Activated naive CD8-positive, alpha-beta T cell (primary cell): Measurements from ENCODE around the gene TRAPPC8.

Source experiments
- H3K27ac Mint-ChIP-seq: one replicate; pipeline ENCODE4 v1.8.0; 2021; ENCODE audit warnings: mixed read lengths
- H3K27me3 Mint-ChIP-seq: one replicate; pipeline ENCODE4 v1.8.0; 2021; ENCODE audit warnings: mixed read lengths
- H3K36me3 Mint-ChIP-seq: one replicate; pipeline ENCODE4 v1.8.0; 2021; ENCODE audit warnings: mixed read lengths
- H3K4me1 Mint-ChIP-seq: one replicate; pipeline ENCODE4 v1.8.0; 2021; ENCODE audit warnings: low read depth, mixed read lengths
- H3K4me3 Mint-ChIP-seq: one replicate; pipeline ENCODE4 v1.8.0; 2021; ENCODE audit warnings: mild to moderate bottlenecking, mixed read lengths
- H3K9me3 Mint-ChIP-seq: one replicate; pipeline ENCODE4 v1.8.0; 2021; ENCODE audit warnings: low read depth, mixed read lengths

Gene TRAPPC8, protein sequence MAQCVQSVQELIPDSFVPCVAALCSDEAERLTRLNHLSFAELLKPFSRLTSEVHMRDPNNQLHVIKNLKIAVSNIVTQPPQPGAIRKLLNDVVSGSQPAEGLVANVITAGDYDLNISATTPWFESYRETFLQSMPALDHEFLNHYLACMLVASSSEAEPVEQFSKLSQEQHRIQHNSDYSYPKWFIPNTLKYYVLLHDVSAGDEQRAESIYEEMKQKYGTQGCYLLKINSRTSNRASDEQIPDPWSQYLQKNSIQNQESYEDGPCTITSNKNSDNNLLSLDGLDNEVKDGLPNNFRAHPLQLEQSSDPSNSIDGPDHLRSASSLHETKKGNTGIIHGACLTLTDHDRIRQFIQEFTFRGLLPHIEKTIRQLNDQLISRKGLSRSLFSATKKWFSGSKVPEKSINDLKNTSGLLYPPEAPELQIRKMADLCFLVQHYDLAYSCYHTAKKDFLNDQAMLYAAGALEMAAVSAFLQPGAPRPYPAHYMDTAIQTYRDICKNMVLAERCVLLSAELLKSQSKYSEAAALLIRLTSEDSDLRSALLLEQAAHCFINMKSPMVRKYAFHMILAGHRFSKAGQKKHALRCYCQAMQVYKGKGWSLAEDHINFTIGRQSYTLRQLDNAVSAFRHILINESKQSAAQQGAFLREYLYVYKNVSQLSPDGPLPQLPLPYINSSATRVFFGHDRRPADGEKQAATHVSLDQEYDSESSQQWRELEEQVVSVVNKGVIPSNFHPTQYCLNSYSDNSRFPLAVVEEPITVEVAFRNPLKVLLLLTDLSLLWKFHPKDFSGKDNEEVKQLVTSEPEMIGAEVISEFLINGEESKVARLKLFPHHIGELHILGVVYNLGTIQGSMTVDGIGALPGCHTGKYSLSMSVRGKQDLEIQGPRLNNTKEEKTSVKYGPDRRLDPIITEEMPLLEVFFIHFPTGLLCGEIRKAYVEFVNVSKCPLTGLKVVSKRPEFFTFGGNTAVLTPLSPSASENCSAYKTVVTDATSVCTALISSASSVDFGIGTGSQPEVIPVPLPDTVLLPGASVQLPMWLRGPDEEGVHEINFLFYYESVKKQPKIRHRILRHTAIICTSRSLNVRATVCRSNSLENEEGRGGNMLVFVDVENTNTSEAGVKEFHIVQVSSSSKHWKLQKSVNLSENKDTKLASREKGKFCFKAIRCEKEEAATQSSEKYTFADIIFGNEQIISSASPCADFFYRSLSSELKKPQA (N-terminal part only)

DNA sequence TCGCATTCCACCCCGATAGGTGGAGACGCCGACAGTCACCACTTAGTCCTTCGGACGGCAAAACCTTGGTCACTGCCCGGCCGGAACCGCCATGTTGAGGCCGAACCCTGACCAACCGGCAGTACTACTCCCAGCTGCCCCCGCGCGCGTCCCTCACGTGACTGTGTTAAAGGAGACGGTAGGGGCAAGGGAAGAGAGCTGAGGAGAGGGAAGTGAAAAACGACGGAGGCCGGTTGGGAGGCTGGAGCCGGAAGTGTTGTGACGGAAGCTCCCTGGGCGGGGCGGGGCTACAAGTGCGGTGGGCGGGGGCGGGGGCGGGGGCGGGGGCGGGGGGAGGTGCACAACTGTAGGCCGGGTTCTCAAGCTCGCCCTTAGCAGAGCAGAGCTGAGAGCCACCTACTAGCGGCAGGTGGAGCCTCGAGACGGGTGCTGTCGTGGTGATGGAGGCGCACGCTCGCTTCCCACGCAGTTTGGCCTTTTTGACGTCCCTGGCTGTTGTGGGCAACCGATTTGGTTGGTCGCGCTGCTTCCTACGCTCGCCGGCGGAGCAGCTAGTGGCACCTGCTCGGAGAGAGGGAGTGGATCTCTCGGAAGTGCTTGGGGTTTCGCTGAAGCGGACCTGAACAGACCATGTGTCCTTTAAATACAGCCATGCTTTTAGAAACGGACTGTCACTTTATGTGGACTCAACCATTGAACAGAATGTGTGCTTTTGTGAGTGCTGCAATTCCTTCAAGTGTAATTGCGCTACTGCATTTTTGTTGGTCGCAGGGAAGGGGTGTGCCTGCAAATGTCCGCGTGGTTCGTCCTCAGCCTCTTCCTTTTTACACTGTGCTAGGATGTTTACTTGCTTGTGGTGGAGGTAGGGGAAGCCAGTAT is at the start of gene TRAPPC8:
Gene TRAPPC8 (minus strand): TSS at position 130 of the 879 bp plus-strand sequence. CDS start 364 bp downstream, outside the sequence.
- Mint-ChIP-seq H3K27ac (peak within 1 kb of the TSS; percentile 99), H3K4me1 (peaks cover 43% of the 10 kb centered on the region), H3K27me3 (no peaks in the 10 kb centered on the region), H3K9me3 (no peaks in the 10 kb centered on the region), H3K4me3 (peak within 1 kb of the TSS; percentile 100), H3K36me3 (no peaks in the 10 kb centered on the region)

- Mint-ChIP-seq H3K4me1 (no peaks in the 10 kb centered on the region), H3K9me3 (no peaks in the 10 kb centered on the region), H3K4me3 (no peak overlapping the region), H3K36me3 (no peaks in the 10 kb centered on the region), H3K27ac (no peak overlapping the region), H3K27me3 (no peaks in the 10 kb centered on the region)
These were observed 47.9 kb upstream of the TRAPPC8 start for GRCh38 chr18:31990823-31991222.

DNA sequence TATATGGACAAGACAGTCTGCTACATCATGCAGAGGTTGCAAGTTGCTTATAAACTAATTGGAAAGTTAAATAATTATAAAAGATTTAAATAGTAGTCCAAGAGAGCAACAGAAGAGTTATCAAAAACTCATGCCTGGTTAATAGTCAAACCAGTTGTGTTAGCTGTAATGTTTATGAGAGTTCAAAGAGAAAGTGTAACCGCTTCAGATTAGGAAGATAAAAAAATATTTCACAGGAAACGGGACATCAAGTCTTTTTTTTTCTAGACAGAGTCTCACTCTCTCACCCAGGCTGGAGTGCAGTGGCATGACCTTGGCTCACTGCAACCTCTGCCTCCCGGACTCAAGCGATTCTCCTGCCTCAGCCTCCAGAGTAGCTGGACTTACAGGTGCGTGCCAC is 41.0 kb upstream of the TRAPPC8 start:
- Mint-ChIP-seq H3K9me3 (no peaks in the 10 kb centered on the region), H3K27me3 (no peaks in the 10 kb centered on the region), H3K27ac (no peak overlapping the region), H3K36me3 (peaks cover 4% of the 10 kb centered on the region), H3K4me1 (peaks cover 20% of the 10 kb centered on the region), H3K4me3 (no peak overlapping the region)

DNA sequence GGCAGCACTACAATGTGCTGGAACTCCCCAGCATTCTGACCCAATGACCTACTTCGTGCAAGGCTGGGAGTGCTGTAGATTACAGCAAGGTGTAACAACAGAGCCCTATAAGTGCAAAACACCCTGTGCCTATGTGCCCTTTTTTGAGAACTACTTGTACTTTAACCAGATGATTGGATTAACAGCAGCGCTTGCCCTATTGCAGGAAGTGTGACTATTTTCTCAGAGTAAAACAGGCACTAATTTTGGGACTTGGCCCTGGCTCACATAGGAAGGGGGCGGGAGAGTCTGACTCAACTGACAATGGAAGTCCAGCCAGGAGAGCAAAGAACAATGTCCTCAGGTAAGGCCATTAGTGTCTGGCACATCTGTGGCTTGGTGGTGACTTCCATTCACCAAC is 40.1 kb upstream of the TRAPPC8 start:
- H3K27me3 Mint-ChIP-seq, result no peaks in the 10 kb centered on the region
- no peak overlapping the region for H3K27ac Mint-ChIP-seq

DNA sequence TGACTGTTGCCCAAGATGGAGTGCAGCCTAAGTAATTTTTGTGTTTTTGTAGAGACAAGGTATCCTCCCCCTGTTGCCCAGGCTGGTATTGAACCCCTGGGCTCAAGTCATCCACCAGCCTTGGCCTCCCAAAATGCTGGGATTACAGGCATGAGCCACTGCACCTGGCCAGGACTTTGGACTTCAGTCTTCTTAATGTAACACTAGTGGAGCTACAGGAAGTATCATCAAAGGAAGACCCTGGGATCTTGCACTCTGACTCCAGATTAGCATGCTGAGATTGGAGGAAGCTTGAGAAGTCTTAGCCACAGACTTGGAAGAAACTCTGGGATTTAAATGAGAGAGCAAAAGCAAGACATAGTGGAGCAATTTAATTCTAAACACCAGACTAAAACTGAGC is 37.9 kb upstream of the TRAPPC8 start:
- Mint-ChIP-seq H3K27ac (peak overlapping the region; percentile 46), H3K4me3 (no peak overlapping the region), H3K36me3 (peaks cover 7% of the 10 kb centered on the region), H3K9me3 (no peaks in the 10 kb centered on the region), H3K27me3 (no peaks in the 10 kb centered on the region), H3K4me1 (peaks cover 20% of the 10 kb centered on the region)

More for the DNA sequence above, 40.1 kb upstream of the TRAPPC8 start:
- H3K36me3 Mint-ChIP-seq, result peaks cover 7% of the 10 kb centered on the region
- H3K4me3 Mint-ChIP-seq, result no peak overlapping the region
- H3K4me1 Mint-ChIP-seq, result peaks cover 20% of the 10 kb centered on the region
- H3K9me3 Mint-ChIP-seq, result no peaks in the 10 kb centered on the region

DNA sequence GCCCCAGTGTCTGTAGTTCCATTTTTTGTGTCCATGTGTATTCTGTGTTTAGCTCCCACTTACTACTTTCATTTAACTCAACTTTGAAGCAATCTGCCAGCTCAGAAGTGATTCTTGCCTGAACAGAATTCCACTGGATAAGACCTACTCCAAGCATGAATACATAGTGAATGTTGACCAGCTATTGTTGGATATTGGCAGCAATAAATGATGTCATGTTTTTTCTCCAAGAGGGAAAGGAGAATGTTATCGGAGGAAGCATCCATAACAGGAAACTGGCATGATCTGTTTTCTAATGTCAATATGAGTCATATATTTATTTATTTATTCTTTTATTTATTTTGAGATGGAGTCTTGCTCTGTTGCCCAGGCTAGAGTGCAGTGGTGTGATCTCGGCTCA is 36.8 kb upstream of the TRAPPC8 start:
- Mint-ChIP-seq H3K4me1 (peaks cover 15% of the 10 kb centered on the region), H3K27ac (no peak overlapping the region), H3K9me3 (peaks cover 5% of the 10 kb centered on the region), H3K27me3 (no peaks in the 10 kb centered on the region), H3K36me3 (peaks cover 7% of the 10 kb centered on the region), H3K4me3 (no peak overlapping the region)

DNA sequence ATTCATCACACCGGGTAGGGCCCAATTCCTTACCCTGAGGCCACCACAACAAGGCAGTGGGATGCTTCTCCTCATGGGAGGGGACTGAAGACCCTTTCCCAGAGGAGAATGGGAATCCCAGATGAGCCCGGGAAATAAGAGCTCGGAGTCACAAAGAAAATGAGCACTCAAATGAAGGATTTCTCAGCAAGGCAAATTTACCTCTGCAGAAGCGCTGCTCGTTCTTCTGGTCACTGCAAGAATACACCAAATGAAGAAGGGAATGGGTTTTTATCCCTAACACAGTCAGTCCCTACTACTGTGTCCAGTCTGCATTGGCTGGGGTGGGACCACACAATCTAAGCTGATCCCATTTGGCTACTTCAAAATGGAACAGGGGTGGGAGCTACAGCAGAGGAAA is 35.7 kb upstream of the TRAPPC8 start:
- no peak overlapping the region for H3K27ac Mint-ChIP-seq

DNA sequence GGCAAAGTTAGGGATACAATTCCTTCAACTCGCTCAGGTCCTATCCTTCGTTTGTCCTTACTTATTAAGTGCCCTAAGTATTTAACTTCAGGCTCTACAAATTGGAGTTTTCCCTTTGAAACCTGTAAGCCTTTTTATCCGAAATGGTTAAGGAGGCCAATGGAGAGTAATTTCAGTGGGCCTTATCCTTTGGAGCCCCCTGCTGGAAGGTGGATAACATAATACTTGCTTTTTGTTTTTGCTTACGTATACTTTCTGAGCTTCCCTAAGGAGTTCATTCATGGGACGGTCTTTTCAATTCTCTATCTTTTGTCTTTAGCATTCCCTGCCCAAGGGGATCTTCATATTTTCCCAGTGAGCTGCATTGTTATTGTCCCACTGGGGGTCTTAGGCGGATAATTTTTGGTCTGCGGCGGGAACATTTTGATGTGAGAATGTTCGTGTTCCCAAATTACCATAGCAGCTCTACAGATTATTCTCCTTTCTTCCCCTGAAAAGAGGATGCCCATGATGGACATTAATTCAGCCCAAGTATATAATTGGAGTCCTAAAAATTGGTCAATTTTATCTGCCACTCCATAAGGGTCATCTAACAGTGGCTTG is 34.4 kb upstream of the TRAPPC8 start:
- Mint-ChIP-seq H3K9me3 (peaks cover 12% of the 10 kb centered on the region), H3K4me1 (no peaks in the 10 kb centered on the region), H3K36me3 (peaks cover 10% of the 10 kb centered on the region), H3K27me3 (no peaks in the 10 kb centered on the region), H3K27ac (no peak overlapping the region), H3K4me3 (no peak overlapping the region)

More for the DNA sequence above, 35.7 kb upstream of the TRAPPC8 start:
- Mint-ChIP-seq H3K36me3 (peaks cover 10% of the 10 kb centered on the region), H3K4me1 (peaks cover 6% of the 10 kb centered on the region), H3K9me3 (peaks cover 12% of the 10 kb centered on the region), H3K27me3 (no peaks in the 10 kb centered on the region), H3K4me3 (no peak overlapping the region)

DNA sequence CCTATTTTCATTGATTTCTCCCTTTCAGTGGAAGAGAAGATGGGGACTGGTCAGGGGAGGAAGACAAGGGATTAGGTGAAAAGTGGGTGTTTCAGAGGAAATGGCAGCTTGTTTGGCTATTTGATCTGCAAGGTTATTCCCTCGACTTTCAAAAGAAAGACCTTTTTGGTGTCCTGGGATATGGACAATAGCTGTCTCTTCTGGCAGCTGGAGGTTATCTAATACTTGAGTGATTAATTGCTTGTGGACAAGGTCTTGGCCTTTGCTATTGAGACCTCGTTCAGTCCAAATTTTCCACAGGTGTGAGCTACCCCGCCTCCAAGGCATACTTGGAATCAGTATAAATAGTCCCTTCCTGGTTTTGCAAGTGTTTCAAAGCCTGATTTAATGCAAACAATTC is 33.3 kb upstream of the TRAPPC8 start:
- Mint-ChIP-seq H3K9me3 (peaks cover 15% of the 10 kb centered on the region), H3K36me3 (peaks cover 12% of the 10 kb centered on the region), H3K4me3 (no peak overlapping the region), H3K27ac (no peak overlapping the region), H3K27me3 (no peaks in the 10 kb centered on the region), H3K4me1 (no peaks in the 10 kb centered on the region)

DNA sequence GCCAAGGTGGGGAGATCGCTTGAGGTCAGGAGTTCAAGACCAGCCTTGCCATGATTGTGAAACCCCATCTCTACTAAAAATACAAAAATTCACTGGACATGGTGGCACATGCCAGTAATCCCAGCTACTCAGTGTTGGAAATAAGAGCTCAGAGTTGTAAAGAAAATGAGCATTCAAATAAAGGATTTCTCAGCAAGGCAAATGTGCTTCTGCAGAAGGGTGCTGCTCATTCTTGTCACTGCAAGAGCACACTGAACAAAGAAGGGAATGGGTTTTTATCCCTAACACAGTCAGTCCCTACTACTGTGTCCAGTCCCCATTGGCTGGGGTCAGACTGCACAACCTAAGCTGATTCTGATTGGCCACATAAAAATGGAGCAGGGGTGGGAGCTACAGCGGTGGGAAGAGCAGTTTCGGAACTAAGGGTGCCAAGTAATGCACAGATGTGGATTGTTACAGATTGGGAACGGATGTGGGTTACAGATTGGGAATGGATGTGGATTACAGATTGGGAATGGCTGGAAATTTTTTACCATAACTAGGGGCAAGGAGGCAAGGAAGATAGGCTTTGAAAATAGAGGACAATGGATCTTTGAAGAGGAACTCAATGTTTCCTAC is 31.1 kb upstream of the TRAPPC8 start:
- no peak overlapping the region for H3K27ac Mint-ChIP-seq
- H3K4me3 Mint-ChIP-seq, result no peak overlapping the region
- H3K4me1 Mint-ChIP-seq, result no peaks in the 10 kb centered on the region
- peaks cover 8% of the 10 kb centered on the region for H3K36me3 Mint-ChIP-seq
- H3K27me3 Mint-ChIP-seq, result no peaks in the 10 kb centered on the region
- peaks cover 15% of the 10 kb centered on the region for H3K9me3 Mint-ChIP-seq

DNA sequence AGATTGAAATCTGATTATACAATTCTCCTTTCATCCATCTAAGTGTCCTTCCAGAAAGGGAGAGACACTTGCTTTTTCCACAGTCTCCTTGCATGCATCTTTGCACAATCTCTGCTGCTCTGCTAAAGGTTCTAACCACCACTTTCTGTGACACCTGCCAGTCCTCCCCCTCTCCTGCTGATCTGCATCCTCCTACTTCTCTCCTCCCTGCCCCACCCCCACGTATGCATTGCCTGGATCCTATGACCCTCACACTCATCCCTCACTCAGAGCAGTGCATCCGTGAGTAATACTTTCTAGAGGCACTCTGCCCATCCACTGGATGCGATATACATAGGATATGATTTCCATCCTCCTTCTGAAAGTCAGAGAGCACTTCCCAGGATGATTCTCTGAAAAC is 27.7 kb upstream of the TRAPPC8 start:
- Mint-ChIP-seq H3K36me3 (peaks cover 5% of the 10 kb centered on the region), H3K27me3 (no peaks in the 10 kb centered on the region), H3K27ac (no peak overlapping the region), H3K4me3 (no peak overlapping the region), H3K9me3 (peaks cover 15% of the 10 kb centered on the region), H3K4me1 (no peaks in the 10 kb centered on the region)

- no peaks in the 10 kb centered on the region for H3K9me3 Mint-ChIP-seq
- H3K4me1 Mint-ChIP-seq, result no peaks in the 10 kb centered on the region
- no peaks in the 10 kb centered on the region for H3K36me3 Mint-ChIP-seq
- H3K27ac Mint-ChIP-seq, result no peak overlapping the region
- no peaks in the 10 kb centered on the region for H3K27me3 Mint-ChIP-seq
- H3K4me3 Mint-ChIP-seq, result no peak overlapping the region
These were observed 22.5 kb upstream of the TRAPPC8 start for GRCh38 chr18:31965316-31965970.

DNA sequence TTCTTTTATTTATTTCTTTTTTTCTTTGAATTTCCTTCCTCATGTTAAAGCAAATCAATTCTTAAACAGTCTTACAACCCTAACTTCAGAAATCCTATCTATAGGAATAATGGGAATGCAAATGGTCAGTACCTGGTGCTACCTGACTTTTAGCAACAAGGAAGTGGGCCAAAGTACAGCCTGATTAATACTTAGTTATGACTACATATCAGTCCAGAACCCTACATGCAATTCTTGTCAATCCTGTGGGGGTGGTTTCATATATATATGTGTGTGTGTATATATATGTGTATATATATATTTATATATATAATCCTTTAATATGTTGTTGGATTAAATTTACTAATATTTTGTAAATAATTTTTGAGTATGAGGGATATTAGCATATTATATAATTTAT is 14.8 kb upstream of the TRAPPC8 start:
- no peaks in the 10 kb centered on the region for H3K4me1 Mint-ChIP-seq
- H3K9me3 Mint-ChIP-seq, result no peaks in the 10 kb centered on the region
- no peaks in the 10 kb centered on the region for H3K27me3 Mint-ChIP-seq
- no peaks in the 10 kb centered on the region for H3K36me3 Mint-ChIP-seq
- H3K27ac Mint-ChIP-seq, result no peak overlapping the region
- H3K4me3 Mint-ChIP-seq, result no peak overlapping the region
